Measurements from ENCODE around the gene LPO.

The LPO gene

GRCh38 chr17:58314706-58315015 lies 76.3 kb downstream of the LPO start:
- FAIRE-seq, result no peak

GRCh38 chr17:58315281-58315711 lies 76.9 kb downstream of the LPO start:
- DNase-seq (ENCODE audit: insufficient read length, low spot score) (no peak), FAIRE-seq (no peak)

More at GRCh38 chr17:58314706-58315015, 76.3 kb downstream of the LPO start:
- no peak for DNase-seq (ENCODE audit: insufficient read length, low spot score)

GRCh38 chr17:58315750-58316149 lies 77.4 kb downstream of the LPO start:
- DNase-seq (ENCODE audit: insufficient read length, low spot score) (no peak), FAIRE-seq (no peak)

GRCh38 chr17:58316260-58316960 lies 78.0 kb downstream of the LPO start:
- no peak for FAIRE-seq
- DNase-seq (ENCODE audit: insufficient read length, low spot score), result no peak

GRCh38 chr17:58317421-58318064 lies 79.2 kb downstream of the LPO start:
- DNase-seq (ENCODE audit: insufficient read length, low spot score) (peak; percentile 85), FAIRE-seq (peak; percentile 82)

GRCh38 chr17:58318065-58318481 lies 79.7 kb downstream of the LPO start:
- no peak for DNase-seq (ENCODE audit: insufficient read length, low spot score)
- FAIRE-seq, result no peak

Data from GM19239 (cell line).